HG02588 (cell line): ENCODE measurements around the gene DACT3.
A peak's percentile ranks its signal among the peaks of the same experiment; 100 is the strongest.

ENCODE experiments used
- ATAC-seq: cut with Tn5 transposase; IDR thresholded peaks from one replicate; pipeline ENCODE4 v1.9.1; 2021; ENCODE audit warnings: mild to moderate bottlenecking, moderate library complexity; ENCODE audit not compliant: unreplicated experiment

The DACT3 gene

GRCh38 chr19:46661020-46661731 lies at the start of gene DACT3:
Gene DACT3, minus strand, starts transcription at chr19:46661182. Its CDS starts 118 bp downstream, at chr19:46661064.
- ATAC-seq: peak; percentile 88

- ATAC-seq: no peak
These were observed 49.7 kb upstream of the DACT3 start for GRCh38 chr19:46710687-46711086.

- ATAC-seq: no peak
These were observed 43.5 kb upstream of the DACT3 start for GRCh38 chr19:46704379-46705076.

GRCh38 chr19:46700704-46701103 lies 39.7 kb upstream of the DACT3 start:
- no peak for ATAC-seq

- ATAC-seq: no peak
These were observed 37.7 kb upstream of the DACT3 start for GRCh38 chr19:46698395-46699321.

- no peak for ATAC-seq
These were observed 36.4 kb upstream of the DACT3 start for GRCh38 chr19:46697204-46697960.

- no peak for ATAC-seq
These were observed 35.9 kb upstream of the DACT3 start for GRCh38 chr19:46696866-46697203.

- ATAC-seq: no peak
These were observed 35.1 kb upstream of the DACT3 start for GRCh38 chr19:46696052-46696451.

GRCh38 chr19:46693760-46694159 lies 32.8 kb upstream of the DACT3 start:
- no peak for ATAC-seq

- ATAC-seq: no peak
These were observed 32.1 kb upstream of the DACT3 start for GRCh38 chr19:46692918-46693722.

GRCh38 chr19:46691948-46692347 lies 31.0 kb upstream of the DACT3 start:
- no peak for ATAC-seq

- no peak for ATAC-seq
These were observed 30.1 kb upstream of the DACT3 start for GRCh38 chr19:46691104-46691503.

- no peak for ATAC-seq
These were observed 28.4 kb upstream of the DACT3 start for GRCh38 chr19:46689358-46689757.

GRCh38 chr19:46687438-46688145 lies 26.6 kb upstream of the DACT3 start:
- ATAC-seq: no peak

- ATAC-seq: no peak
These were observed 24.2 kb upstream of the DACT3 start for GRCh38 chr19:46685189-46685588.

GRCh38 chr19:46678110-46678732 lies 17.2 kb upstream of the DACT3 start:
- ATAC-seq: no peak

GRCh38 chr19:46674416-46675178 lies 13.6 kb upstream of the DACT3 start:
- no peak for ATAC-seq

- no peak for ATAC-seq
These were observed 9.8 kb upstream of the DACT3 start for GRCh38 chr19:46670813-46671212.
